ENCODE results near the gene GUCY1B1. TPM values are rescaled to one million over a fixed set of nuclear protein-coding genes. Genes with fewer than 3 reads are reported as not detected.

The GUCY1B1 gene
- total RNA-seq, 1 experiment from 2014 or later: 0.50 TPM

- H3K27ac Mint-ChIP-seq: no peak overlapping the region
- Histone ChIP-seq H3K27me3 (ENCODE audit: insufficient read depth, low read length) (no peaks in the 10 kb centered on the region), H2AFZ (ENCODE audit: low read length) (no peak overlapping the region), H3T11ph (ENCODE audit: low read length) (no peak overlapping the region), H3K4me1 (ENCODE audit: insufficient read depth, low read length) (no peaks in the 10 kb centered on the region), H3K9ac (ENCODE audit: extremely low read depth, insufficient read length, low read length) (no peak overlapping the region), H2BK12ac (ENCODE audit: insufficient read length, low read depth, low read length) (no peak overlapping the region), H2BK5ac (ENCODE audit: insufficient read length, low read length) (no peak overlapping the region), H3K79me2 (ENCODE audit: insufficient read depth, low read length) (no peaks in the 10 kb centered on the region), H2BK20ac (ENCODE audit: low read depth, low read length, poor library complexity, severe bottlenecking) (no peak overlapping the region), H4K20me1 (ENCODE audit: control insufficient read depth, insufficient read depth, insufficient read length) (no peaks in the 10 kb centered on the region), H3K9me3 (ENCODE audit: control insufficient read depth, low read depth, low read length) (no peaks in the 10 kb centered on the region), H3K23me2 (ENCODE audit: insufficient read length, low read depth, low read length, poor library complexity, severe bottlenecking) (no peaks in the 10 kb centered on the region), H3K4me2 (ENCODE audit: insufficient read depth, insufficient read length, low read length) (no peak overlapping the region), H3K14ac (ENCODE audit: insufficient read depth, low read length) (no peak overlapping the region), H2AK5ac (ENCODE audit: insufficient read length, low read length) (no peak overlapping the region), H3K56ac (ENCODE audit: insufficient read length, low read depth, low read length) (no peak overlapping the region), H3K79me1 (ENCODE audit: insufficient read depth, low read depth, low read length, poor library complexity, severe bottlenecking) (no peaks in the 10 kb centered on the region), H3K23ac (ENCODE audit: insufficient read length, low read depth, low read length) (no peak overlapping the region), H4K91ac (ENCODE audit: insufficient read length, low read depth, low read length) (no peak overlapping the region), H2BK15ac (ENCODE audit: low read depth, low read length) (no peak overlapping the region), H3K27ac (ENCODE audit: insufficient read length, low read depth, low read length) (no peak overlapping the region), H4K5ac (ENCODE audit: insufficient read length, low read depth, low read length) (no peak overlapping the region), H2BK120ac (ENCODE audit: low read depth, low read length, poor library complexity, severe bottlenecking) (no peak overlapping the region), H4K8ac (replicated peaks; ENCODE audit: insufficient read length, low read depth, low read length) (no peak overlapping the region), H3K4ac (ENCODE audit: low read depth, low read length) (no peak overlapping the region), H3K18ac (ENCODE audit: insufficient read length, low read depth, low read length) (no peak overlapping the region)
- peaks cover 0 to 4% of the 10 kb centered on the region in 2 experiments; a peak in 2 of 4 replicates for H3K4me1 Mint-ChIP-seq
- WGBS (ENCODE audit: extremely low coverage, insufficient read length, low lambda C conversion rate): no CpG with 5 or more reads among the region's 9 CpGs
- no peaks in the 10 kb centered on the region for H3K9me3 Mint-ChIP-seq
- no peak overlapping the region for H3K4me3 Mint-ChIP-seq
- H3K27me3 Mint-ChIP-seq (ENCODE audit: low read depth): no peaks in the 10 kb centered on the region
- TF ChIP-seq CTCF (conservative IDR thresholded peaks at IDR 0.05): no peak
- no peaks in the 10 kb centered on the region for H3K36me3 Mint-ChIP-seq (ENCODE audit: insufficient read depth in 1 of 3, low read depth in 3 of 3)
- no peak for DNase-seq
These were observed 43.6 kb downstream of the GUCY1B1 start for GRCh38 chr4:155802190-155802959.

All from H9 (cell line).